Hematopoietic multipotent progenitor cell (in vitro differentiated cells): Measurements from ENCODE around the gene ZCCHC17. TPM values are rescaled to one million over a fixed set of nuclear protein-coding genes. Genes with fewer than 3 reads are reported as not detected.

Source experiments
- DNase-seq, 3 donors: peaks; one replicate each; pipeline ENCODE4 v3.0.0-alpha.2; 2011 to 2015; ENCODE audit warnings: low read depth in 2 of 3, low spot score in 2 of 3
- total RNA-seq: library from RNA; depleted of rRNA; stranded (reverse); fragments of >200 nt; gene quantifications from one replicate; pipeline ENCODE4 v1.2.3, GENCODE V29; 2012

ZCCHC17 gene
- total RNA-seq, 1 donor = 17.5 TPM

DNA sequence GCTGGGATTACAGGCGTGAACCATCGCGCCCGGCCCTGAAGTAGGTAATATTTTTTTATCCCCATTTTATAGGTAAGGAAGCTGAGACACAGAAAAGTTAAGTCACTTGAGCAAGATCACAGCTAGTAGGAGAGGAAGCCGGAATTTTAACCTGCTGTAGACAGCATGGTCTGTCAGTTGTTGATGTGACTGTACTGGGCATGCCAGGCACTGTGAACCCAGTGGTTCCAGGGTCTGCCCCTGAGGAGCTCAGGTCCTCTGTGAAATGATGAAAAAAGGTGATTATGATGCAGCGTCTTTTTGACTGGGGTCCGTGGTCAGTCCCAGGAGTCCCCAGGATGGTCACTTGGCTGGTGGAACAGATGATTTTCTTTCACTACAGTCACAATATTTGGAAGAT lies 92.8 kb downstream of the ZCCHC17 start:
- no peak for DNase-seq

DNA sequence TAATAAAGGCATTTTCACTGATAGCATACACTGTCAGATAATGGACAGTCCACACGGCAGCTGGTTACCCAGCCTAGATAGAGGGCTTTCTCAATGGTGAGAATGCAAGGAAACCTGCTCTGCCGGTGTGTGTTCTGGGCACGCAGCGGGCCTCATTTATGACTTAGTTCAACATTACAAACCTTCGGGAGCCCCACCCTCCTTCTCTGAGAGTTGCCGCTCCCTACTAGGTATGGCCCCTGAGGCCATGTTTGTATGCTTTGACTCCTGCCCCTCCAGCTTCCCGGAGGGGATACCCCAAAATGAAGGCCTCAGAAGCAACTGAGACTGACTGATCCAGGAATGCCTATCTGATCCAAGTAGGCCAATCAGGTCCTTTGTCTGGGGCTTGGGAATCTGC lies 93.2 kb downstream of the ZCCHC17 start:
- DNase-seq = no peak

DNA sequence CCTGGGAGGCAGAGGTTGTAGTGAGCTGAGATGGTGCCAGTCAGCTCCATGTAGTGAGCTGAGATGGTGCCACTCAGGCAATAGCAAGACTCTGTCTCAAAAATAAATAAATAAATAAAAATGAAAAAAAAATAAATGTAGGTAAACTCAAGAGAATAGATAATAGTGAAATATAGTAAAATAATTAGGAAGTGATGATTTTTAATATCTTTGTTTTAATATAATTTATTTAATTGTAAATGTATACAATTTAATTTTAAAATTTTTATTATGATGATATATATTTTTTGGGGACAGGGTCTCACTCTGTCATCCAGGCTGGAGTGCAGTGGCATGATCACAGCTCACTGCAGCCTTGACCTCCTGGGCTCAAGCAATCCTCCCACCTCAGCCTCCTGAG lies 96.6 kb downstream of the ZCCHC17 start:
- DNase-seq = no peak

- DNase-seq = peak; percentile 53 to 83 (median 80)
Measured at GRCh38 chr1:31394584-31395193, 97.9 kb downstream of the ZCCHC17 start.

DNA sequence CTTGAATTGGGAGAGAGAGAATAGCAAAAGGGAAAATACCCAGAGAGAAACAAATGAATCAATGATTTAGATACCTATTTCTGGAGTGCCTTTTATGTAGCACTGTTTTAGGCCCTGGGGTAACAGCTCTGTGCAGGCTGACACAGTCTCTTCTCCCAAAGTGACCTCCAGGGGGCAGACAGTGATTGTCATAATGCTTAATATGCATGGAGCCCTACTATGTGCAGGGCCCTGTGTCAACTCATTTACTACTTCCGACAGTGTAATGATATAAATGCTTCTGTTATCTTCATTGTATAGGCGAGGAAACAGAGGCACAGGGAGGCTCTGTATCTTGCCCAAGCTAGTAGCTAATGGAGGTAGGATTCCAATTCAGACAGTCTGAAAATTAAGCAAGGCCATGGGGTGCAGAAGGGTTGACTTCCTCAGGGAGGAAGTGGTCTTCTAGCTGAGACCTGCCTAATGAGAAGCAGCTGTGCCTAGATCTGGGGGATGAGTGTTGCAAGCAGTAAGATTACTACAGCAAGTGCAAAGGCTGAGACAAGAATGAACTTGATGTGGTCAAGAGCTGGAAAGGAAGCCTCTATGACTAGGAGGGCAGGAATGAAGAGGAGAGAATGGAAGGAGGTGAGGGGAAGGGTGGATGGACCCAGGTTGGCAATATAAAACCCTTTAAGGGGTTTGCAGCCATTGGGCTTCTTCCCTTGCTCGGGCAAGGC lies 100.0 kb downstream of the ZCCHC17 start:
- DNase-seq = no peak

DNA sequence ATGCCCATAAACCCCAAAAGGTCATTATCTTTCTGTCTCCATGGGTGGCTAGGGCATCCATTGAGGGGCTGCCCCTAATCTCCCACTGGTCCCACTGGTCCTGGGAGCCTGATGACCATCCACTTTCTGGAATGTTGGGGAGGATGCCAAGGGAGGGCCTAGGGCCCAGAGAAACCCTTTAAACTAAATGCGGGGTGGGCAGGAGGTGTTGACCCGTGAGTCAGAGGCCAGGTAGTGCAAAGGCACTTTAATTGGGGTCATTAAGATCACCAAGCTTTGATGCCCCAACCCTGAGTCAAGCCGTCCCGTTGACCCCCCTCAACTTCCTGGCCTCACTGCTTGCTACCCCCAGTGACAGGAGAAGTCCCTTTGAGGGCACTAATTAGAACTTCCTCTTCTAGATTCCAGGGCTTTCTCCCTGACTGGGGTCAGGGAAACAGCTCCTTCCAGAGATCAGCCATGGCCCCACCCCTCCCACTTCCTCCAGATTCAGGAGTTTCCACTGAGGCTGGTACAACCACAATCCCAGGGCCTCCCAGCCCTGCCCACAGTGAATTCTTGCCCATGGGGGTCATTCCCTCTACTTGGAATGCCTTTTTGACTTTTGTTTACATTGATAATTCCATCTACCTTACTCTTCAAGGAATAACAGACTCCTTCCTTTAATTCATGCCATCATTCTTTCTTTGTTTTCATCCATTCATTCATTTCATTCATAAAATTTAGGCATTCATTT lies 100.7 kb downstream of the ZCCHC17 start:
- DNase-seq = no peak

DNA sequence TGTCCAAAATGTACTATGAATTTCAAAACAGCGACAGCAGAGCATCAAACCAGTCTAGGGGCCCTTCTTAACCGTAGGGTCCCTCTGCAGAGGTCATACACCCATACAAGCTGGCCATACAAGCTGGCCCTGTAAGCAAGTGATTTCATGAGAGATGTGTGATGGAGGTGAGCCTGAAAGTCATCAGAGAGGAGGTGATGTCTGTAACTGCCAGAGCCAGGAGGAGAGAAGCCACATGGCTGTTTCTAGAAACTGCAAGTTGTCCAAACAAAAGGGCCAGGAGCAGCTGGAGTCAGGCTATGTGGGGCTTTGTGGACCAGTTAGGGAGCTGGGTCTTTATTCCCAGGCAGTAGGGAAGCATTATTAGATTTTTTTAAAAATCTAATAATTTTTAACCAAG lies 101.4 kb downstream of the ZCCHC17 start:
- no peak for DNase-seq

DNA sequence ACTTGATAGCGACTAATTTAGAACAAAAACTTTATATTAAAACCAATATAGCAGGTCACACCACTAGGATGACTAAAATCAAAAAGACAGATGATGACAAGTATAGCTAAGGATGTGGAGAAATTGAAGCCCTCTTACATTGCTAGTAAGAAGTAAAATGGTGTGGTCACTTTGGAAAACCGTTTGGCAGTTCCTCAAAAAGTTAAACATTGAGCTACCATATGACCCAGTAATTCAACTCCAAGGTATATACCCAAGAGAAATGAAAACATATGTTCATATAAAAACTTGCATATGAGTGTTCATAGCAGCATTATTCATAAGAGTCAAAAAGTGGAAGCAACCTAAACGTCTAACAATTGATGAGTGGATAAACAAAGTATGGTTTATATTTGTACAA lies 103.1 kb downstream of the ZCCHC17 start:
- DNase-seq = no peak

GRCh38 chr1:31400393-31400792 lies 103.6 kb downstream of the ZCCHC17 start:
- no peak for DNase-seq

DNA sequence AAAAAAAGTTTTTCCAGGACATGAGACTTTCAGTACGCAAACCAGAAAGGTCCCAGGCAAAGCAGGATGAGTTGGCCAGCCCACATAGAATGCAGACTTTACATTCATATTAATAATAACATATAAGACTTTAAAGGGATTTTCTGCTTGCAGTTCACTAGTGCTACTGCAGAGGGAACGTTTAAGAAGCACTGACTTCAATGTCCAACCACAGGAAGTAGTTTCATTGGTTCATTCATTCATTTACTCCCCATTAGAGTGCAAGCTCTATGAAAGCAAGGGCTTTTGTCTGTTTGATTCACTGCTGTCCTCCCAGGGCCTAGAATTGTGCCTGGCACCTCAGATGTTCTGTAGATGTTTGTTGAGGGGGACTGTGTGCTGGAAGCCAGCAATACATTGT lies 104.4 kb downstream of the ZCCHC17 start:
- no peak for DNase-seq

DNA sequence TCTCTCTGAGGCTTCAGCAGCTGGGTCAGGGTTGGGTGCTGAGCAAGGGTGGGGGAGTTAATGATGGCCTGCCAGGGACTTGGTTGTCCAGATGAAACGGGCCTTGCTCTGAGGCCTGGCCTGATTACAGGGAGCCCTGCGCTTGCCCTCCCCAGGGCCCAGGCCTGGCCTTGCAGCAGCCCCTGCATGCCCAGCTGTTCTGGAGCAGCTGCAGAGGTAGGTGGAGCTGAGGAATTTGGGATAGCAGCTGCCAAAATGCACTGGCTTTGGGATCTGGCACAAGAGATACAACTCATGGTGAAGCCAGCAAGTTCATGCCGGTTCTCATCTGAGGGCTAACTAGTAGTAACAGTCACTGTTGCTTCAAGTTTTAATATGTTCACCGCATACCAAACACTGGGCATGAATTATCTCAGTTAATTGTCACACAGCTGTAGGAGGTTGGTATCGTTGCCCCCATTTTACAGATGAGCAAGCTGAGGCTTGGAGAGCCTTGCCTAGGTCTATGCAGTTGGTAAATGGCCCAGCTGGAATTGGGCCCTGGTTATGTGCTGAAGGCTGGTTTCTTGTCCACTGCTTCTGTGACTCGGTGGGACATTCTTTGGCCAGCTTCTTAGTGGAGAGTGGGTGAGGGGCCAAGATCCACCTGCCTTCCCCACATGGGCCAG lies 108.9 kb downstream of the ZCCHC17 start:
- DNase-seq = no peak

DNA sequence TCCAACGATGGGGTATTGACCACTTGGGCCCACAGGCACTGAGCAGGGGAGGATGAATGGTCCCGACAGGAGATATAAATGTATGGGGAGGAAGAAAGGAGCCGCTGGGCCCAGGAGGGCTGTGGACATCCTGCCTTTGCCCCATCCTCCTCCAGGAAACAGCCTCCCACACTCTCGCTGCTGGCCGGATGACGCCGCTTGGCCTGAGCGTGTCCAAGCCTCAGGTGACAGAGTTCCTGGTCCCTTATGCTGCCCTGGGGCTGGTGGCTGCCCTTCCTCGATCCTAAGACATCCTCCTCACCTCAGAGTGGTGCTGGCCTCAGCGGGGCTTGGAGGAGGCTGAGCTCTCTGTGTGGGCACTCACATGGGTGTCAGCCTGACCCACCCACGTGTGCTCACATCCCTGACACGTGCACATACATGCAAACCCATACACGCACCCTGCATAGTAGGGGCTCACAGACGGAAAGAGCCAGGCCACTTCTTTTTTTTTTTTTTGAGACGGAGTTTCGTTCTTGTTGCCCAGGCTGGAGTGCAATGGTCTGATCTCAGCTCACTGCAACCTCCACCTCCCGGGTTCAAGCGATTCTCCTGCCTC lies 110.3 kb downstream of the ZCCHC17 start:
- DNase-seq = no peak

DNA sequence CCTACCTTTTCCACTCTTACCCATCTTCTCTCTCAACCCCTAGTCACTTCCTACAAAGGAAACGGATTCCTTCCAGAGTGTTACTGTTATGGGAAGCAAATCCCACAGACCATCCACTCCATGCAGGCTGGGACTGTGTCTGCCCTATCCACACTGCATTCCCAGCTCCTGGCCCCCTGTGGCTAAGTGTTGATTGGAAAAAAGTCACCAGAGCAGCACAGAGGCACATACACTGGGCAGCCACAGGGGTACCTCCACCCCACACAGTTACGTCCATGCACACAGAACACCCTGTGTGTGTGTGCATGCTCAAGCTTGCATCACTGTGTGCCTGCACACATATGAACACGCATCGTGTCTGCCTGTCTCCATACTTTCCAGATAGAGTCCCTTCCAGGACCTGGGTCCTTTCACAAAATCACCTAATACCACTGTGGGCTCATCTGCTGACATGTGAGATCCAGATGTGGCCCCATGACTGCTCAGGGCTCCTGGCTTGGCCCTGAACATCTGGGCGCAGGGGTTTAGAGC lies 112.0 kb downstream of the ZCCHC17 start:
- no peak for DNase-seq

GRCh38 chr1:31409946-31410858 lies 113.4 kb downstream of the ZCCHC17 start:
- no peak for DNase-seq

DNA sequence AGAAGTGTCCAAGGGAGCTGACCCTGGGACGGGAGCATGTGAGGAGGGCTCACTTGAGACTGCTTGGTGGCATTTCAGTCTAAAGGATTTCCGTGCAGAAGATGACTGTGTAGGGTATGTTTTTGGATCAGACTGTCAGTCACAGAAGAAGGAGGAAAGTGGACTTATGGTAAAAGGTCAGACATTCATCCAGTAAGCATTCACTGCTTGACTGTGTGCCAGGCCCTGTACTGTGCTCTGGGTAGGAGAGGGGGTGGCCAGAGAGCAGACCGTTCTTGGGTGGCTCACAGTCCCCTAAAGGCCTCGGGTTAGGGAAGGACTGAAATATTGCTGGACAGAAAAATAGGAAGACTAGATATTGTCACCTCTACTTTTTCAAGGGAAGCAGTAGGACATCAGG lies 114.0 kb downstream of the ZCCHC17 start:
- no peak for DNase-seq

DNA sequence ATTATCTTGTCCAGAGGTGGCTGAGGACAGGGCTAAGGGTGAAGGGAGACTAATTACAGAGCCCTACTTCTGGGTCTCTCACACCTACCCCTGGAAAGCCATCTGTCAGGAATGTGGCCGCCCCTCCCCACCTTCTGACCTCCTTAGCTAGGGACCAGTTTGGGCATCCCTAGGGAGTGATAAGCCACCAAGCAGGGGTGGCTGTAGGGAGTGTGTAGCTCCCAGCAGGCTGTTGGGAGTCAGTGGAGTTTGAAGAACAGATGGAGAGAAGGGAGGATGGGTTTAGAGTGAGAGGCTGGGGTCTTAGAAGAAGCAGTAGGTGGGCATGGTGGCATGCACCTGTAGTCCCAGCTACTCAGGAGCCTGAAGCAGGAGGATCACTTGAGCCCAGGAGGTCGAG lies 115.4 kb downstream of the ZCCHC17 start:
- DNase-seq = no peak

DNA sequence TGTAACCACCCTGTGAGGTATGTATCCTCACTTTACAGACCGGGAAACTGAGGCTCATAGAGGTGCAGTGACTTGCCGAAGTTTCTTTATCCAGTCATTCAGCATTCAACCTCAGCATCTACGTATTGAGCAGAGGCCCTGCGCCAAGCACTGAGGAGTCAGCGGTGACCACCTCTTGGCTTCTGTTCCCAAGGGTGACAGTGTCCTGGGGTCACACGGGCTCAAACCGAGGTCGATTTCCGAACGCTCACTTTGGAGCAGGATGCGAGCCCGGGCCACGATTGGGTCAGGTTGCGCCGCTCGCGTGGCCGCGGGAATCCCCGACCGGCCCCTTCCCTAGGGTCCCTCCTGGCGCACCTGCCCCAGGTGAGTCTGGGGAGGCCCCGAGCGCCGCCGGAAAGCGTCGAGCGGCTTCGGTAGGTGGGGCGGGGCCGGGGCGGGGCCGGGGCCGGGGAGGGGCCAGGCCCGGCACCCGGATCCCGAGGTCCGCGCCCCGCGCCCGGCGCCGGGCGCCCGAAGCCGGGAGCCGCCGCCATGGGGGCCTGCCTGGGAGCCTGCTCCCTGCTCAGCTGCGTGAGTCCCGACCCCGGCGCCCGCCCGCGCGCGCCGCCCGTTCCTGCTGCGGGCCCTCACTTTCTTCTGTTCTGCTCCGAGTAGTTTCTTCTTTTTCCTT lies 116.0 kb downstream of the ZCCHC17 start, which contains the start of gene SERINC2:
Gene SERINC2, plus strand, starts transcription at position 482 of the 673 bp plus-strand sequence. Its CDS starts 53 bp downstream, at position 535.
- peak in 1 of 3 donors; percentile 26 for DNase-seq

DNA sequence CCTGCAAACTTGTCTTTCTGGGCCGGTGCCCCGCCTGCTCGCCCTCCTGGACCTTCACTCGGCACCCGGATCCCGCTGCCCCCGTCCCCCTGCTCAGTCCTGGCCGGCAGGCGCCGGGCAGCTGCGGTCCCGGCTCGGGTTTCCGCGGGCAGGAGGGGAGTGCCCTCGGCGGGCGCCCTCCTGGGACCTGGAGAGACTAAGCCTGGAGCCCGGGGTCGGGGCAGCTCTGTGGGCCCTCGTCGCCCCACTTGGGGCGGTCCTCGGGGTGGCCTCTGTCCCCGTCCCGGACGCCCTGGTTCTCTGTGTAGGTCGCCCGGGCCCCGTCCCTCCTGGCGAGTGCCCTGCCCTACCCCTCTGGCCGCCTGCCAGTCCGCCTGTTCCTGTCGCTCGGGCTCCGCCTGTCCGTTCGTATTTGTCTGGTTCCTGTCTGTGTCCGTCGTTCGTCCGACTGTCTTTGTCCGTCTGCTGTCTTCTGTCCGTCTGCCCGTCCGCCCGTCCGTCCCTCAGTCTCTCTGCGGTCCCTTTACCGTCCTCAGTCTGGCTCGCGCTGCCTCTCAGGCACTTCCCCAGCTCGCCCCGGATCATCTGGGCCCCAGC lies 116.7 kb downstream of the ZCCHC17 start:
- DNase-seq = peak in 2 of 3 donors; percentile 29 to 33
